Activated T-cell treated with anti-CD3 and anti-CD28 coated beads, Interleukin-2, amount 50 U/mL, for 1 hour (primary cell): ENCODE data around the gene UST.
"Not testable (repeated sequence)": the region's sequence is repeated elsewhere in the genome, so short reads cannot be mapped to it uniquely, and the experiment has no call there.

Experiments
- DNase-seq: peaks from one replicate; pipeline ENCODE4 v3.0.0-alpha.2; 2020

UST gene

DNA sequence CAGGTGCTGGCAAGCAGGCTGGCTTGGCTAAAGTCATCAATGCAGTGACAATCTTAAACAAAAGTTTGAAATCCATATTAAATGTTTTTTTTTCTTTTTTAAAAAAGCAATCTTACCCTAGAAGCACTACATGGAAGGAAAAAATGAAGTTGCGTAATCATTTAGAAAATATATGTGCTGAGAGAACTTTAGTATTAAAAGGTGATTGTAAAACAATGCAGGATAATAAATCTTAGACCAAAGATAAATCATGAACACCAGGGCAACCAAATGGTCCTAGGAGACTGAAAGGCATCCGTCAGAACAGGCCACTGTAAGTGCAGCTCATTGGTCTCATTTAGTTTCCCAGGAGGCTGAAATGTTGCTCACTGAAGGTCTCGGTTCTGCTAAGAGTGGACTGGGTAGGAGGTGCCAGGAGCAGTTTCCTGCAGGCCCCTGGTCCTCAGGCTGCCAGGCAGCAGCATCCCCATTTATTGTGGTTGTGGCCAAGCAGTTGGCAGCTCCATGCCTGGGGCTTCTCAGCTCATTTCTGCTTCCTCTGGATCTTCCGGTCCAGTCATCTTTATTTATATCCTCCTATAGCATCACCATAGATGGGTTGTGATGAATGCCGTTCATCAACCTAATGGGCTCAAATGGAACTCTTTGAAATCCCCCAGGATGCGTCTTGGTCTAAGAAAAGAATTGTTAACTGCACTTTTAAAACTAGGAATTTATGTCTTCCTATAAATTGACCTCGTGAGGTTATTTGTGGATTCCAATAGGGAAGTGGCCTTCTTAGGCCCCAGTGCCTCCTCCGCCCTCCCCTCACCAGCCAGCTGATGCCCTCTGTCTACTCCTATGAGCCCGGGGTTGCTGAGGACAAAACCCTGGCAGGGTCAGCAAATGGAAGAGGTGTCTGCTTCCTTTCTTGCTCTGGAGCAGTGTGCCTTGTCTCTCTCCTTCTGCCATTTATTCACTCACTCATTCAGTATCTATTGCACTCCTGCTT is 269.0 kb downstream of the UST start:
- DNase-seq: no peak

- no peak for DNase-seq
Measured at GRCh38 chr6:149016716-149017115, 269.9 kb downstream of the UST start.

- DNase-seq: no peak
Measured at GRCh38 chr6:149020319-149020718, 273.5 kb downstream of the UST start.

- no peak for DNase-seq
Measured at GRCh38 chr6:149024361-149024760, 277.5 kb downstream of the UST start.

GRCh38 chr6:149025061-149025460 is 278.2 kb downstream of the UST start:
- DNase-seq: no peak

DNA sequence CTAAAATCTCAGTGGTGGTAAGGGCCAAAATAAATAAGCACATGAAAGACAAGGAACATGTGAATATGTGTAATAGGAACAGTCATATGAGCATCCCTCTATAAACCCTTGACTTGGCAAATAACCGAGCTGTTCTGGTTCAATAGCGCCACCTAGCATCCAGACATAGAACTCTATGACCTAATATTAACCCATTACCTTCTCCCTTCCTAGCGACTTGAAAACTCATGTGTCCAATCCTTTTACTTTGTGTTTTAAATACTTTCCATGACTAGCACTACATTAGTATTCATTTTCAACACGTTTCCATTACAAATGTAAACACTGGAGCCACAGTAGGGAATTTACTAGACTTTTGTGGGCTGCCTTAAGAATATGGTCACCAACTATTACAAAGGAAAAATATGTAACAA is 279.7 kb downstream of the UST start:
- no peak for DNase-seq

GRCh38 chr6:149027484-149027883 is 280.7 kb downstream of the UST start:
- no peak for DNase-seq

GRCh38 chr6:149028767-149029405 is 282.1 kb downstream of the UST start:
- DNase-seq: no peak

DNA sequence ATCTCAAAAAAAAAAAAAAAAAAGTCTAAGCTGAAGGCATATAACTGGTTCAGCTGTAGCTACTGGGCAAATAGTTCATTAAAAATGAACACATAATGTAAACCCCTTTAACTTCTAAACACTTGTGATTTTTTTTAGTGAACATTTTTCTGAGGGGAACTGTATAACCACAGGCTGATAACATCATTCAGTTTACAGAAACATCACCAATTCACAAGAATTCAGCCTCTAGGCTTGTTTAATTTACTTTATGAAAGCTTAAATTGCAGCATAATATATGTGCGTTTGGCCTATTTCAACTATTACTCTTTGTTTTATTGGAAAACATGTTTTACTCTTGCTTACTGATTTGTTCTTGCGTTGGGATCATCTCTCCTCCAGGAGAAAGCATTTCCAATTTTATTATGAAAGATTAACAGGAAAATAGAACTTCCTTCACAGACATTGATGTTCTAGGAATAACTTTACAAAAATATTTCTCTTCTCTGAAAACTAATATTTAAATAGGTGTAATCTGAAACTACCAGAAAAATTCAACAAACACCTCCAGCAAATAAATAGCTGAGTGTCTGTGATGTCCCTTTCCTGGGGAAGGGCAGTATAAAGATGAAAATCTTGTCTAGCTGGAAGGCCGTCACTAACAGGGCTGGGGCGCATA is 284.5 kb downstream of the UST start:
- no peak for DNase-seq

- peak; percentile 29 for DNase-seq
Measured at GRCh38 chr6:149031859-149032598, 285.2 kb downstream of the UST start.

DNA sequence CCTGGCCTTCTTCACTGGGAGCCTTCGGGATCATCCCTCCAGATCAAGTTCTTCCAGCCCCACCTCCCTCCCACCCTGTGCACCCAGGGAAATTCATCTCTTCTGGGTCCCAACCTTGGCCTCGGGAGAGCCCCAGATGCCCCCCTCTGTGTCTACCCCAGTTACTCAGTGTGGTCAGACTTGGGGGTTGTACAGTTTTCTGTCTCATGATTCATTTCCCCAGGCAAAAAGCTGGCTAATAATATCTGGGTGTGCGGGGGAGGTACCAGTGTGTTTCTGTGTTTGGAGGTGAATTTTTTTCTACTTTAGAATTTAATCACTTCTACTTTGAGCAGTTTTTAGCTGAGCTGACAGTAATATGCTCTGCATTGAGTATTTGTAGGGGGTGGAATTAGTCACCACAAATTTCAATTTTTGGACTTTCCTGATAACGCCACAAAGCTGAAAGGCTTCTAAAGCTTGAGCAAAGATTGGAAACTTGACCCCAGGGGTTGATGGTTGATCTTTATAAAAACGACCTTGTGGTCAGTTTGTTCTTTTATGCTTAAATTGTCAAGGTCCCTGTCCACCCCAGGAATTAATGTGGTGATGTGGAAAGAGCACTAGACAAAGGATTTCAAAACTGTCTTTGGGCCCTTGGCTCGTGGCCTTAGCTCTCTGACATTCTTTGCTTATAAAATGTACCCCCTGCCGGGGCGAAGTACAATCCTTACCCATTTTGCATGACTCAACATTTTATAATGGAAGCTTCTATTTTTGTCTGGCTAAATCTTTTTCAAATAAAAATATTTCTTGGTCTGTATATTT is 286.0 kb downstream of the UST start:
- DNase-seq: peak; percentile 20

- DNase-seq: no peak
Measured at GRCh38 chr6:149033454-149033853, 286.6 kb downstream of the UST start.

DNA sequence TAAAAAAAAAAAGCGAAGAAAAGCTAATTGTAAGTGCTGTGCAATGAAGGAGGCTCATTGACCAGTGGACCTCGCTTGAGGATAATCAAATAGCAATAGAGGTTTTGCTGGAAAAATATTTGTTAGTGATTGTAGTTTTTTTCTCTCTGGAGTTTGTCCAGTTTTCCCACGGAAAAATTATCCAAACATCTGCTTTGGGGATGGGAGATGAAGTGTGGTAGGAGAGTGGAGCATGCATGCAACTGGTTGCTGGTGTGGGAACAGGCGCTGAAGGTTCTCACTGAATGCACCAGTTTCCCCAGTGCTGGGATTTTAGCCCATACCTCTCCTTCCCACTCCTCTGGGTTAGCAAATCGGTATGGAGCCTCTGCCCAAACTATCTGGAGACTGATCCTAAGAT is 288.9 kb downstream of the UST start:
- no peak for DNase-seq

GRCh38 chr6:149037051-149037671 is 290.3 kb downstream of the UST start:
- DNase-seq: no peak

DNA sequence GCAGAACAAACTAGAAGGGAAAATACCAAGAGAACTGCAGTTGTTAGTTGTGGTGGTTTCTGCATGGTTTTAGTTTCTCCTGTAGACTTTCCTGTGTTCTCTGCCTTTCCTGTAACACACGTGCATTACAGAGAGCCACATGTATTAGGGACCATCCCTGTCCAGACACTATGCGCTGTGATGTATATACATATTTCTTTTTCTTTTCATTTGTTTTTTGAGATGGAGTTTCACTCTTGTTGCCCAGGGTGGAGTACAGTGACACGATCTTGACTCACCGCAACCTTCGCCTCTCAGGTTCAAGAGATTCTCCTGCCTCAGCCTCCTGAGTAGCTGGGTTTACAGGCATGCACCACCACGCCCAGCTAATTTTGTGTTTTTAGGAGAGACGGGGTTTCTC is 292.2 kb downstream of the UST start:
- not testable (repeated sequence) for DNase-seq

DNA sequence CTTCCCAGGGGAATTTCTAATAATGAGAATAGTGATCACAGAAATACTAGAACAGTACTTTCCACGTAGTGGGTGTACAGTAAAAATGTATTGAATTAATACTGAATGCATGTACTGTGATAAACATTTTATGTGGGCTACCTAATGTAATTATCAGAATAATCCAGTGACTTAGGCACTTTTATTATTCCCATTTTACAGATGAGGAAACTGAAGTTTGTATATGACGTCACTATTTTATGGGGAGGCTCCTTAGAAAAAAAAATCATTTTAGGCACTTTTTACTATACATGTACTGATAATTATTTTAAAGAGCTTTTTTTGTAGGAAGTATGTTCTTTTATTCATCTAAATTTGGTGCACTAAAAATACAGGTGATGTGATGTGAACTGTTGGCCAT is 295.1 kb downstream of the UST start:
- no peak for DNase-seq

DNA sequence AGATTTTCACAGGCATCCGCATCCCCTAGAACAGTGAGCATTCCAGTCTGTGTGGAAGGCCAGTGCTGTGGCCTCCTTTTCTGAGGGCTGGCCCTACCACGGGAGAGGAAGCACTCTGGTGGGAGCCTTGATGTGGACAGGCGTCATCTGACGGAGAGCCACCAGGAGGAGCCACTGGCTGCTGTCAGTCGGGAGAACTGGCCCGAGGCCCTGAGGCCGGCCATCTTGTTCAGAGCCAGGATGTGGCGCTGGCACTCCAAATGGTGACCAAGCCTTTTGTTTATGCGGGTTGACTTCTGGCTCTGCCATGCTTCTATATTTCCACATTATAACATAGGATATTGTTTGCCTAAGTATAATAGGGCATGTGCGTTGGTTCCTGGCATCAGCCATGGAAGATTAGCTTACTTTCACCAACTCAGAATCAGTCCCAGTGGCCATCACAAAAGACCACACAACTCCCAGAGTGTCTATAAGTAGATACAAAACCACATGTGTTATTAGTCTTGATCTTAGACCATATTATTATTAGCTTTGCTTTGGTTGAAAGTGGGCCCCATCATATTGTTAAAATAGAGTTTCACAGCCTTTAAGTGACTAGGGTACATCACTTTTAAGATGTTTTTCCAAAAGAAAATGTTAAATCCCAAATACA is 296.8 kb downstream of the UST start:
- DNase-seq: no peak

DNA sequence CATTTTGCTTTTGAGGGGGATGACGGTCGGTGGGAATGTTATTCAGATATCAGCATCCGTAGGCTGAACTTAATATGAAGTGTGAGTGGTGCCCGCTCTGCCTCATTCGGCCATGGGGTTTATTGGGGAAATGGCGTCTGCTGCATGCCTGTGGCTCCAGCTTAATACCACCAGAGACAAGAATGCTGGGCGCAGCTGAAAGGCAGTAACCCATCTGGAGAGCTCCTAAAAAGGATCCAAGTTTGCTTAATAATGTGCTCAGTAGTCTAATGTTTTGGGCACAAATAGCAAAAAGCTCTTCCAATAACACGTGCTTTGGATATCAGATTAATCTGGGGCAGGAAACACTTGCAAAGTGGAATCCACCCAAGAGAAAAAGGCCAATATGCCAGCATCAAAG is 297.7 kb downstream of the UST start:
- no peak for DNase-seq

DNA sequence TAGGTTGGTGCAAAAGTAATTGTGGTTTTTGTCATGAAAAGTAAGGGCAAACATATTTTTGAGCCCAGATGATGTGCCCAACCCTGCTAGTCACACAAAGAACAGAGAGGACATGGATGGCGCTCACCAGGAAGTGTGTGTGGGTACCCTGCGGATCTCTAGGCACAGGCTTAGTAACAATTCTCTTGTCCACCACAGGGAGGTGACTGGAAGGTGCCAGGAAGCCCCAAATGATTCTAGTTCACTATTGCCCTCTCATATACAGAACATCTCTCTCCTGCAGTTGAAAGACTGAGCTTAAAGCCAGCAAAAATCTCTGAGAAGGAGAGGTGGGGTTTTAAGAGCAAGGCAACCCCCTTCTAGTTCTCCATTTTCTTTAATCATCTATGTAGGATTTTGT is 298.6 kb downstream of the UST start:
- DNase-seq: no peak

GRCh38 chr6:149046164-149046821 is 299.5 kb downstream of the UST start:
- DNase-seq: no peak
